K562 (cell line): ENCODE results near the gene DNAJC9. TPM values are rescaled to one million over a fixed set of nuclear protein-coding genes. Genes with fewer than 3 reads are reported as not detected.

Source experiments
- ATAC-seq: fragments of 200-7000 bp; cut with Tn5 transposase; 3 replicates; pipeline ENCODE4 v1.9.1; 2020; ENCODE audit warnings: moderate library complexity
- BruUV-seq: library from RNA; stranded (reverse); fragments of 400-500 nt; replicated peaks from 2 replicates; lab custom pipeline; 2021; lab: Mats Ljungman, UMichigan
- CTCF ChIA-PET: fragments of 300-600 bp; formaldehyde crosslinking; extraction: SDS; loops from one replicate; lab custom pipeline; 2021; ENCODE audit warnings: low intra/inter-chr PET ratio; lab: Yijun Ruan, JAX
- POLR2A ChIA-PET: fragments of 300-600, 350-650 bp; sonication (Branson Sonifier 250); formaldehyde crosslinking; extraction: SDS; loops from one replicate; lab custom pipeline; 2021; ENCODE audit warnings: antibody characterized with exemption, inconsistent platforms; lab: Yijun Ruan, JAX
- DNase-seq, 4 experiments: peaks; one replicate each; pipeline versions ENCODE4 v3.0.0 to v3.0.0-alpha.2; 2011 to 2018; ENCODE audit warnings: low spot score in 3 of 4, mixed read lengths in 3 of 4; ENCODE audit errors: extremely low read depth in 1 of 4
- FAIRE-seq: peaks from 2 replicates; lab custom pipeline; 2011; peaks lifted over from hg19 to GRCh38; lab: Jason Lieb, UNC
- H2AFZ ChIP-seq: 2 replicates; pipeline ENCODE4 v1.6.0; 2011; ENCODE audit warnings: low read depth, low read length, control low read depth, inconsistent platforms
- H3K27ac ChIP-seq: fragments of 200-600 bp; 3 replicates; pipeline ENCODE4 v1.8.0; 2011; ENCODE audit warnings: low read depth, mild to moderate bottlenecking, control low read depth, inconsistent platforms, low read length, moderate library complexity, mixed read lengths; ENCODE audit errors: extremely low read depth
- H3K27me3 ChIP-seq, 2 experiments: fragments of 300-600 bp in 1 of 2; 2 replicates in 1 of 2; 3 replicates in 1 of 2; pipeline versions ENCODE4 v1.6.0 to v1.8.0; 2011; ENCODE audit warnings: inconsistent platforms in 2 of 2, low read length in 2 of 2, mild to moderate bottlenecking in 1 of 2, mixed read lengths in 1 of 2, moderate library complexity in 1 of 2; ENCODE audit not compliant: control insufficient read depth in 2 of 2, insufficient read depth in 2 of 2
- H3K36me3 ChIP-seq: fragments of 300-600 bp; 3 replicates; pipeline ENCODE4 v1.8.0; 2011; ENCODE audit warnings: mild to moderate bottlenecking, low read length, inconsistent platforms; ENCODE audit not compliant: control insufficient read depth, insufficient read depth
- H3K4me1 ChIP-seq, 2 experiments: fragments of 200-600 bp in 1 of 2; replicated peaks in 1 of 2; 2 replicates in 1 of 2; 3 replicates in 1 of 2; pipeline versions ENCODE4 v1.5.1 to v1.8.0; 2011; ENCODE audit warnings: inconsistent platforms in 2 of 2, low read length in 2 of 2, mild to moderate bottlenecking in 1 of 2, mixed read lengths in 1 of 2, moderate library complexity in 1 of 2; ENCODE audit not compliant: control insufficient read depth in 2 of 2, insufficient read depth in 2 of 2
- H3K4me2 ChIP-seq: 2 replicates; pipeline ENCODE4 v1.6.1; 2011; ENCODE audit warnings: low read length, control low read depth, inconsistent platforms, mixed read lengths; ENCODE audit not compliant: insufficient read depth
- H3K4me3 ChIP-seq: fragments of 200-600 bp; sonication (generic), shearing (Covaris generic); 2 replicates; pipeline ENCODE4 v1.5.1; 2016; ENCODE audit warnings: control low read depth, inconsistent platforms
- H3K79me2 ChIP-seq: fragments of 200-600 bp; 3 replicates; pipeline ENCODE4 v1.8.0; 2011; ENCODE audit warnings: low read length, inconsistent platforms; ENCODE audit not compliant: control insufficient read depth, insufficient read depth
- H3K9ac ChIP-seq, 2 experiments: 2 replicates each; pipeline versions ENCODE4 v1.6.0 to v1.6.1; 2011; ENCODE audit warnings: low read depth in 2 of 2, low read length in 2 of 2, control low read depth in 1 of 2, inconsistent platforms in 1 of 2, mild to moderate bottlenecking in 1 of 2, mixed read lengths in 1 of 2; ENCODE audit not compliant: insufficient read depth in 1 of 2
- H3K9me1 ChIP-seq: one replicate; pipeline ENCODE4 v1.6.0; 2011; ENCODE audit warnings: inconsistent platforms, mild to moderate bottlenecking, low read length, moderate library complexity; ENCODE audit not compliant: control insufficient read depth, insufficient read depth
- H3K9me3 ChIP-seq: replicated peaks from 2 replicates; pipeline ENCODE4 v1.5.1; 2011; ENCODE audit warnings: low read depth, low read length, inconsistent platforms; ENCODE audit not compliant: control insufficient read depth, insufficient read depth
- H4K20me1 ChIP-seq: replicated peaks from 2 replicates; pipeline ENCODE4 v1.6.1; 2011; ENCODE audit warnings: low read length, inconsistent platforms, mixed read lengths; ENCODE audit not compliant: control insufficient read depth, insufficient read depth
- ATF3 ChIP-seq, 2 experiments: fragments of 450-650 bp in 1 of 2; sonication (generic) in 1 of 2; formaldehyde crosslinking in 1 of 2; IDR thresholded peaks in 1 of 2; conservative IDR thresholded peaks in 1 of 2; 2 replicates each; pipeline versions ENCODE4 v1.6.1 to v1.8.1; 2016 to 2023; ENCODE audit warnings: mild to moderate bottlenecking in 2 of 2, moderate library complexity in 2 of 2, inconsistent platforms in 1 of 2, missing genetic modification reagents in 1 of 2
- CEBPB ChIP-seq: fragments of 450-650 bp; IDR thresholded peaks from 2 replicates; pipeline ENCODE4 v1.6.1; 2016; ENCODE audit warnings: missing genetic modification characterization, missing compliant biosample characterization
- CEBPG ChIP-seq, 3 experiments: fragments of 200-800 bp in 1 of 3; sonication (Bioruptor generic) in 1 of 3; sonication (generic) in 1 of 3; formaldehyde crosslinking in 1 of 3; IDR thresholded peaks in 2 of 3; conservative IDR thresholded peaks in 1 of 3; 2 replicates each; pipeline versions ENCODE4 v1.6.1 to v1.8.0; 2016 to 2022; ENCODE audit warnings: missing compliant biosample characterization in 2 of 3, missing genetic modification characterization in 2 of 3, mild to moderate bottlenecking in 1 of 3, missing genetic modification reagents in 1 of 3
- EP400 ChIP-seq: fragments of 450-650 bp; IDR thresholded peaks from 2 replicates; pipeline ENCODE4 v1.6.1; 2017; ENCODE audit warnings: antibody characterized with exemption, mild to moderate bottlenecking, moderate library complexity
- FOSL1 ChIP-seq: fragments of 200-800 bp; sonication (Bioruptor generic); conservative IDR thresholded peaks from 2 replicates; pipeline ENCODE4 v1.6.1; 2016; ENCODE audit warnings: missing genetic modification characterization, missing compliant biosample characterization
- FOXM1 ChIP-seq, 2 experiments: fragments of 450-650 bp in 1 of 2; sonication (generic) in 1 of 2; formaldehyde crosslinking in 1 of 2; IDR thresholded peaks; 2 replicates each; pipeline versions ENCODE4 v1.6.1 to v1.9.0; 2017 to 2022; ENCODE audit warnings: low read depth in 2 of 2, mild to moderate bottlenecking in 2 of 2, missing genetic modification reagents in 1 of 2, moderate library complexity in 1 of 2
- HSF4 ChIP-seq: fragments of 250-450 bp; sonication (Bioruptor Pico); IDR thresholded peaks from 2 replicates; pipeline ENCODE4 v2.1.2; 2022; ENCODE audit warnings: mild to moderate bottlenecking, moderate library complexity, borderline replicate concordance
- JUND ChIP-seq, 2 experiments: IDR thresholded peaks; 2 replicates in 1 of 2; 3 replicates in 1 of 2; pipeline ENCODE4 v1.6.1; 2011; ENCODE audit warnings: borderline replicate concordance in 2 of 2, low read depth in 2 of 2, low read length in 2 of 2, improper control_type of control experiment in 1 of 2, missing biosample characterization in 1 of 2, missing genetic modification characterization in 1 of 2, missing genetic modification reagents in 1 of 2
- POLR2G ChIP-seq: fragments of 200-400 bp; formaldehyde crosslinking; IDR thresholded peaks from 2 replicates; pipeline ENCODE4 v1.6.1; 2017; ENCODE audit warnings: low read depth, mild to moderate bottlenecking, antibody characterized with exemption, low read length, moderate library complexity
- XRCC3 ChIP-seq: fragments of 450-650 bp; IDR thresholded peaks from 2 replicates; pipeline ENCODE4 v1.6.1; 2017; ENCODE audit warnings: mild to moderate bottlenecking, moderate library complexity
- WGBS: fragments of 100-300 bp; shearing (Covaris generic); methylation state at CpG from one replicate; pipeline ENCODE4 v1.1.6; 2016; ENCODE audit warnings: low coverage, mixed read lengths; ENCODE audit not compliant: insufficient coverage; ENCODE audit errors: missing lambda C conversion rate; 5-methylcytosine and 5-hydroxymethylcytosine counted together
- in situ Hi-C: fragments of 300-500 bp; cut with MboI; formaldehyde crosslinking; loops from 4 replicates; pipeline ENCODE4 v1.15.0; 2018; ENCODE audit warnings: inconsistent platforms, mixed read lengths
- intact Hi-C: fragments of 100-400 bp; cut with micrococcal nuclease; formaldehyde crosslinking; loops from 2 replicates; pipeline ENCODE4 v1.14.2; 2022
- polyA plus RNA-seq, 8 experiments: library from polyadenylated mRNA; depleted of rRNA in 4 of 8; stranded (reverse) in 5 of 8; unstranded in 3 of 8; fragments of >200 nt; fragmentation: Nextera tagmentation in 2 of 8; fragmentation: Illumina TruSeq in 1 of 8; extraction: Ambion mirVana in 2 of 8; extraction: Trizol in 1 of 8; gene quantifications; 2 replicates each; pipeline versions ENCODE4 v1.2.1 to v1.2.3, GENCODE V29; 2011 to 2014; ENCODE audit warnings: inconsistent platforms in 1 of 8, missing spikeins in 1 of 8
- total RNA-seq, 7 experiments: library from RNA; depleted of rRNA in 6 of 7; stranded (reverse); fragments of >200 nt in 6 of 7; fragmentation: Illumina TruSeq in 2 of 7; extraction: Trizol in 2 of 7; gene quantifications; 2 replicates each; pipeline versions ENCODE4 v1.2.1 to v1.2.3, GENCODE V29; 2011 to 2021; ENCODE audit warnings: low replicate concordance in 1 of 7

DNAJC9 gene
- total and polyA plus RNA-seq, 9 of the 15 experiments (the other 6 are each of a cell fraction or from before 2014, with no cell fraction given), result 66.7 to 133 (median 102) TPM

GRCh38 chr10:73228247-73228646, 18.8 kb downstream of the DNAJC9 start:
- TF ChIP-seq FOSL1 (tag) (peak; percentile 77), XRCC3 (no peak), POLR2G (peak; percentile 21; the same call in 1 of the 2 replicates), CEBPB (peak; percentile 68), HSF4 (CRISPR knock-in tag) (no peak), ATF3 (IDR thresholded peaks at IDR 0.05) (peak; percentile 61), ATF3 (CRISPR knock-in tag; conservative IDR thresholded peaks at IDR 0.05) (no peak), JUND (IDR thresholded peaks at IDR 0.05; ENCODE audit: borderline replicate concordance, low read depth, low read length) (peak; percentile 41; the same call in 1 of the 2 replicates), JUND (tag; IDR thresholded peaks at IDR 0.05; ENCODE audit: borderline replicate concordance, low read depth, low read length) (peak; percentile 48; the same call in 1 of the 3 replicates), FOXM1 (IDR thresholded peaks at IDR 0.05; ENCODE audit: low read depth) (no peak), FOXM1 (CRISPR knock-in tag; IDR thresholded peaks at IDR 0.05; ENCODE audit: low read depth) (no peak), EP400 (0 out of 2 replicates have a peak, but pooled peaks have one; percentile 14), CEBPG (CRISPR knock-in tag; IDR thresholded peaks at IDR 0.05) (no peak), CEBPG (tag; conservative IDR thresholded peaks at IDR 0.05 in 1 of 2, IDR thresholded peaks at IDR 0.05 in 1 of 2) (peak in 1 of 2 experiments; percentile 62; a peak in 1 of 4 replicates)

More at GRCh38 chr10:73228247-73228646, 18.8 kb downstream of the DNAJC9 start:
- in situ Hi-C loops, result no loop called here
- Histone ChIP-seq H4K20me1 (no peaks in the 10 kb centered on the region; the same call in 1 of the 2 replicates), H3K27ac (no peak overlapping the region), H3K36me3 (peaks cover 9% of the 10 kb centered on the region; the same call in 2 of the 3 replicates), H3K9ac (no peak overlapping the region), H3K4me3 (no peak overlapping the region), H3K79me2 (no peaks in the 10 kb centered on the region), H3K4me1 (no peaks in the 10 kb centered on the region; a peak in 1 of 5 replicates), H3K4me2 (no peak overlapping the region), H3K27me3 (no peaks in the 10 kb centered on the region), H3K9me1 (no peaks in the 10 kb centered on the region), H2AFZ (no peak overlapping the region), H3K9me3 (no peaks in the 10 kb centered on the region)
- DNase-seq (no peak), FAIRE-seq (no peak), ATAC-seq (no peak)
- WGBS, result 61% methylated on average over 3 of the region's 3 CpGs
- BruUV-seq, result no TSS peak
- POLR2A ChIA-PET, result interaction anchor here (1.3 to 2.5 kb wide), 3 partner anchors 10 to 18 kb away, joined by 3 to 13 read pairs (median 4); partner anchors contain the start of gene DNAJC9
- CTCF ChIA-PET, result no interaction called here
- intact Hi-C loops, result no loop called here
